H9 (cell line): Measurements from ENCODE around the gene PBX1. TPM values are rescaled to one million over a fixed set of nuclear protein-coding genes. Genes with fewer than 3 reads are reported as not detected.

Experiments used
- DNase-seq: peaks from one replicate; pipeline ENCODE4 v3.0.0-alpha.2; 2017
- H2AFZ ChIP-seq: one replicate; pipeline ENCODE4 v1.6.1; 2013; ENCODE audit warnings: mild to moderate bottlenecking, low read length, control low read depth, moderate library complexity
- H2AK5ac ChIP-seq: 2 replicates; pipeline ENCODE4 v1.6.1; 2013; ENCODE audit warnings: low read length, control low read depth, mixed read lengths; ENCODE audit not compliant: insufficient read length
- H2BK120ac ChIP-seq: one replicate; pipeline ENCODE4 v1.6.1; 2013; ENCODE audit warnings: low read depth, mild to moderate bottlenecking, low read length, control low read depth, inconsistent platforms; ENCODE audit not compliant: poor library complexity, severe bottlenecking
- H2BK12ac ChIP-seq: 2 replicates; pipeline ENCODE4 v1.6.1; 2013; ENCODE audit warnings: low read length, control low read depth, mixed read lengths, low read depth; ENCODE audit not compliant: insufficient read length
- H2BK15ac ChIP-seq: 2 replicates; pipeline ENCODE4 v1.6.1; 2013; ENCODE audit warnings: low read depth, low read length, control low read depth
- H2BK20ac ChIP-seq: one replicate; pipeline ENCODE4 v1.6.1; 2013; ENCODE audit warnings: low read depth, mild to moderate bottlenecking, low read length, control low read depth, inconsistent platforms; ENCODE audit not compliant: poor library complexity, severe bottlenecking
- H2BK5ac ChIP-seq: 2 replicates; pipeline ENCODE4 v1.6.1; 2013; ENCODE audit warnings: low read length, control low read depth, mixed read lengths; ENCODE audit not compliant: insufficient read length
- H3K14ac ChIP-seq: 2 replicates; pipeline ENCODE4 v1.6.1; 2013; ENCODE audit warnings: low read length, control low read depth; ENCODE audit not compliant: insufficient read depth
- H3K18ac ChIP-seq: 2 replicates; pipeline ENCODE4 v1.6.1; 2013; ENCODE audit warnings: low read depth, mild to moderate bottlenecking, mixed read lengths, low read length, control low read depth; ENCODE audit not compliant: insufficient read length
- H3K23ac ChIP-seq: 2 replicates; pipeline ENCODE4 v1.6.1; 2013; ENCODE audit warnings: low read length, control low read depth, mixed read lengths, low read depth; ENCODE audit not compliant: insufficient read length
- H3K23me2 ChIP-seq: 2 replicates; pipeline ENCODE4 v1.6.1; 2013; ENCODE audit warnings: low read depth, mild to moderate bottlenecking, mixed read lengths, low read length, control low read depth; ENCODE audit not compliant: insufficient read length, poor library complexity, severe bottlenecking
- H3K27ac ChIP-seq: 2 replicates; pipeline ENCODE4 v1.5.1; 2013; ENCODE audit warnings: low read length, control low read depth, mixed read lengths, low read depth; ENCODE audit not compliant: insufficient read length
- H3K27me3 ChIP-seq: 2 replicates; pipeline ENCODE4 v1.6.1; 2013; ENCODE audit warnings: low read length, control low read depth, inconsistent platforms; ENCODE audit not compliant: insufficient read depth
- H3K4ac ChIP-seq: 2 replicates; pipeline ENCODE4 v1.6.1; 2013; ENCODE audit warnings: low read depth, mild to moderate bottlenecking, control low read depth, inconsistent platforms, low read length, moderate library complexity
- H3K4me1 ChIP-seq: 2 replicates; pipeline ENCODE4 v1.6.1; 2013; ENCODE audit warnings: low read length, control low read depth, inconsistent platforms; ENCODE audit not compliant: insufficient read depth
- H3K4me2 ChIP-seq: 2 replicates; pipeline ENCODE4 v1.6.1; 2013; ENCODE audit warnings: low read length, control low read depth, mixed read lengths; ENCODE audit not compliant: insufficient read length, insufficient read depth
- H3K56ac ChIP-seq: 2 replicates; pipeline ENCODE4 v1.6.1; 2013; ENCODE audit warnings: low read depth, mild to moderate bottlenecking, mixed read lengths, low read length, control low read depth; ENCODE audit not compliant: insufficient read length
- H3K79me1 ChIP-seq: 2 replicates; pipeline ENCODE4 v1.6.1; 2013; ENCODE audit warnings: low read depth, mild to moderate bottlenecking, moderate library complexity, low read length, control low read depth, inconsistent platforms; ENCODE audit not compliant: insufficient read depth, poor library complexity, severe bottlenecking
- H3K79me2 ChIP-seq: 2 replicates; pipeline ENCODE4 v1.6.1; 2013; ENCODE audit warnings: low read length, control low read depth, inconsistent platforms; ENCODE audit not compliant: insufficient read depth
- H3K9ac ChIP-seq: 2 replicates; pipeline ENCODE4 v1.6.1; 2013; ENCODE audit warnings: low read length, control low read depth, mixed read lengths; ENCODE audit not compliant: insufficient read length; ENCODE audit errors: extremely low read depth
- H3K9me3 ChIP-seq: one replicate; pipeline ENCODE4 v1.6.1; 2013; ENCODE audit warnings: low read depth, low read length, inconsistent platforms; ENCODE audit not compliant: control insufficient read depth
- H3T11ph ChIP-seq: one replicate; pipeline ENCODE4 v1.6.1; 2013; ENCODE audit warnings: mild to moderate bottlenecking, low read length, control low read depth, inconsistent platforms
- H4K20me1 ChIP-seq: one replicate; pipeline ENCODE4 v1.6.1; 2013; ENCODE audit not compliant: control insufficient read depth, insufficient read length, insufficient read depth
- H4K5ac ChIP-seq: 2 replicates; pipeline ENCODE4 v1.6.1; 2013; ENCODE audit warnings: low read depth, mild to moderate bottlenecking, mixed read lengths, low read length, control low read depth; ENCODE audit not compliant: insufficient read length
- H4K8ac ChIP-seq: replicated peaks from 2 replicates; pipeline ENCODE4 v1.6.1; 2013; ENCODE audit warnings: low read length, control low read depth, mixed read lengths, low read depth; ENCODE audit not compliant: insufficient read length
- H4K91ac ChIP-seq: 2 replicates; pipeline ENCODE4 v1.6.1; 2013; ENCODE audit warnings: low read depth, mild to moderate bottlenecking, moderate library complexity, mixed read lengths, low read length, control low read depth; ENCODE audit not compliant: insufficient read length
- H3K27ac Mint-ChIP-seq, 3 experiments: 2 replicates in 2 of 3; 3 replicates in 1 of 3; pipeline ENCODE4 v1.8.0; 2020 to 2021; ENCODE audit warnings: mixed read lengths in 3 of 3, mild to moderate bottlenecking in 1 of 3, moderate library complexity in 1 of 3
- H3K27me3 Mint-ChIP-seq: 2 replicates; pipeline ENCODE4 v1.8.0; 2021; ENCODE audit warnings: low read depth, mild to moderate bottlenecking, moderate library complexity, mixed read lengths
- H3K36me3 Mint-ChIP-seq, 3 experiments: 2 replicates in 2 of 3; 3 replicates in 1 of 3; pipeline ENCODE4 v1.8.0; 2020 to 2021; ENCODE audit warnings: low read depth in 3 of 3, mixed read lengths in 3 of 3; ENCODE audit not compliant: insufficient read depth in 1 of 3
- H3K4me1 Mint-ChIP-seq, 2 experiments: 2 replicates each; pipeline ENCODE4 v1.8.0; 2020; ENCODE audit warnings: mixed read lengths in 2 of 2
- H3K4me3 Mint-ChIP-seq, 2 experiments: 2 replicates in 1 of 2; 3 replicates in 1 of 2; pipeline ENCODE4 v1.8.0; 2020 to 2021; ENCODE audit warnings: mild to moderate bottlenecking in 2 of 2, mixed read lengths in 2 of 2, moderate library complexity in 1 of 2
- H3K9me3 Mint-ChIP-seq, 2 experiments: 2 replicates in 1 of 2; 3 replicates in 1 of 2; pipeline ENCODE4 v1.8.0; 2020; ENCODE audit warnings: mild to moderate bottlenecking in 2 of 2, mixed read lengths in 2 of 2, moderate library complexity in 1 of 2
- WGBS: extraction: QIAGEN DNeasy Blood & Tissue Kit; methylation state at CpG from one replicate; pipeline ENCODE4 v1.1.7; 2013; ENCODE audit warnings: missing lambda C conversion rate, low lambda C conversion rate, mixed read lengths; ENCODE audit not compliant: insufficient read length; ENCODE audit errors: extremely low coverage; 5-methylcytosine and 5-hydroxymethylcytosine counted together
- total RNA-seq: library from RNA; stranded (reverse); gene quantifications from 2 replicates; pipeline ENCODE4 v1.2.1, GENCODE V29; 2021
- TF ChIP-seq, protein P1 (sequence below): fragments of 200-600 bp; sonication (generic); conservative IDR thresholded peaks from 3 replicates; pipeline ENCODE4 v1.8.0; 2021; ENCODE audit warnings: antibody characterized with exemption, mild to moderate bottlenecking

PBX1 gene
- total RNA-seq, 1 experiment from 2014 or later, result 142 TPM

DNA sequence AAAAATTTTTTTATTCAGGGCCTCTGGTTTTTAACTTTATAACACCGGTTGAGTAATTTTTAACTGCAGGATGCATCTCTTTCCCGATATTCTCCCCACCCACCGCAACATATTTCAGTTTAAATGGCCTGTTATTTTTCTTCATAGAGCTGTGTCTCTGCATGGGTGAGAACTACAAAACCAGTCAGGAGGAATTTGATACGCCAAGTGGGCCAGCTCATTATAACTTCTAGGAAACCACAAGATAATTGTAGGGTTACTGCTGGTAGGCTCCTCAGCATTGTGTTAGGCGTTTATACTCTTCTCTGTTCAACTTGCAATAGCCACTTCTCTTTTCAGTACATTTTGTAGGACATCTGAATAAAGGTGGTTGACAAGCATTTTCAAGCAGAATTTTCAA is 169.7 kb downstream of the PBX1 start:
- peaks cover 50 to 56% of the 10 kb centered on the region in 2 experiments for H3K4me1 Mint-ChIP-seq
- H3K4me2 ChIP-seq, result no peak overlapping the region

More for the DNA sequence above, 169.7 kb downstream of the PBX1 start:
- peaks cover 15% of the 10 kb centered on the region for H3K4me1 ChIP-seq
- H3K9me3 ChIP-seq, result no peaks in the 10 kb centered on the region
- no peak overlapping the region for H3K9ac ChIP-seq
- no peak overlapping the region for H3K27ac Mint-ChIP-seq
- H4K5ac ChIP-seq, result no peak overlapping the region
- H3K56ac ChIP-seq, result no peak overlapping the region
- H2BK120ac ChIP-seq, result no peak overlapping the region
- peaks cover 4% of the 10 kb centered on the region for H3K79me1 ChIP-seq
- no peaks in the 10 kb centered on the region for H3K9me3 Mint-ChIP-seq
- no peak for DNase-seq
- no peak overlapping the region for H2BK15ac ChIP-seq
- no peak overlapping the region for H3K23ac ChIP-seq
- H3K79me2 ChIP-seq, result peaks cover 5% of the 10 kb centered on the region; the same call in 1 of the 2 replicates
- no peak overlapping the region for H3K18ac ChIP-seq
- no peaks in the 10 kb centered on the region for H4K20me1 ChIP-seq
- WGBS, result no CpG with 5 or more reads among the region's 5 CpGs
- H2AK5ac ChIP-seq, result no peak overlapping the region
- H3T11ph ChIP-seq, result no peak overlapping the region
- no peak overlapping the region for H2AFZ ChIP-seq
- no peak overlapping the region for H2BK12ac ChIP-seq
- H3K27ac ChIP-seq, result no peak overlapping the region
- H3K27me3 Mint-ChIP-seq, result no peaks in the 10 kb centered on the region
- no peak overlapping the region for H3K14ac ChIP-seq
- H2BK5ac ChIP-seq, result no peak overlapping the region
- TF ChIP-seq, protein P1, sequence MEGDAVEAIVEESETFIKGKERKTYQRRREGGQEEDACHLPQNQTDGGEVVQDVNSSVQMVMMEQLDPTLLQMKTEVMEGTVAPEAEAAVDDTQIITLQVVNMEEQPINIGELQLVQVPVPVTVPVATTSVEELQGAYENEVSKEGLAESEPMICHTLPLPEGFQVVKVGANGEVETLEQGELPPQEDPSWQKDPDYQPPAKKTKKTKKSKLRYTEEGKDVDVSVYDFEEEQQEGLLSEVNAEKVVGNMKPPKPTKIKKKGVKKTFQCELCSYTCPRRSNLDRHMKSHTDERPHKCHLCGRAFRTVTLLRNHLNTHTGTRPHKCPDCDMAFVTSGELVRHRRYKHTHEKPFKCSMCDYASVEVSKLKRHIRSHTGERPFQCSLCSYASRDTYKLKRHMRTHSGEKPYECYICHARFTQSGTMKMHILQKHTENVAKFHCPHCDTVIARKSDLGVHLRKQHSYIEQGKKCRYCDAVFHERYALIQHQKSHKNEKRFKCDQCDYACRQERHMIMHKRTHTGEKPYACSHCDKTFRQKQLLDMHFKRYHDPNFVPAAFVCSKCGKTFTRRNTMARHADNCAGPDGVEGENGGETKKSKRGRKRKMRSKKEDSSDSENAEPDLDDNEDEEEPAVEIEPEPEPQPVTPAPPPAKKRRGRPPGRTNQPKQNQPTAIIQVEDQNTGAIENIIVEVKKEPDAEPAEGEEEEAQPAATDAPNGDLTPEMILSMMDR, result no peak
- H3K27me3 ChIP-seq, result no peaks in the 10 kb centered on the region
- no peak overlapping the region for H4K8ac ChIP-seq
- H3K36me3 Mint-ChIP-seq, result peaks cover 0 to 3% (median 2%) of the 10 kb centered on the region in 3 experiments; a peak in 1 of 7 replicates
- no peaks in the 10 kb centered on the region for H3K23me2 ChIP-seq
- no peak overlapping the region for H4K91ac ChIP-seq
- H3K4ac ChIP-seq, result no peak overlapping the region
- H2BK20ac ChIP-seq, result no peak overlapping the region
- no peak overlapping the region for H3K4me3 Mint-ChIP-seq
